ENCODE measurements around the gene SLC24A1.

The SLC24A1 gene

DNA sequence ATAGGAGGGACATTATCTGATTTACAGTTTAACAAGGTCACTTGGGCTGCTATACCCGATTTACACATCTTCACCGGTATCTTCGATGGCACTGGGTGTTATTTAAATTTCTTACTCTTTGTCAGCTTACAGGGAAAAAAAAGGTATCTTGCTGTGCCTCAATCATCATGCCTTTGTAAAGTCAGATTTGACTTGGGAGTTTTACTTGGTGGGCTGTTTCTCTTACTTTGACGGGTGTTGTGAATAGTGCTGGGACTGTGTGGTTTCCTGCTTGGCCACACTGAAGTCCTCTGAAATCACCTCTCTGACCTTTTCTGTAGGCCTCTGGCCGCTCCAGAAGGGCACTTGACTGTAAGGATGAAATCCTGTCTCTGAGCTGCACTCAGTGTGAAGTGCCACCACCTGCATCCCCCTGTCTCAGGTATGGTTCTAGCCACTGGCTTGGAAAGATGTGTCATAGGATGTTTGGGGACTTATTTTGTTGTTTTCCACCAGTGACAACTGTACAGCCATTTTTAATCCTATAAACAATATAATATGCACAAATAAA is 3.1 kb upstream of the SLC24A1 start:
- Histone ChIP-seq H3K79me1 (replicated peaks; ENCODE audit: low read length, poor library complexity, severe bottlenecking) (peaks cover 1% of the 10 kb centered on the region), H3K4ac (ENCODE audit: low read depth in 1 of 2, low read length in 2 of 2) (no peak overlapping the region), H2AK5ac (ENCODE audit: low read length, severe bottlenecking) (no peak overlapping the region), H4K91ac (ENCODE audit: low read length) (no peak overlapping the region), H3K18ac (ENCODE audit: low read depth in 1 of 2, low read length in 2 of 2) (no peak overlapping the region), H2BK5ac (ENCODE audit: low read depth, low read length, poor library complexity, severe bottlenecking) (no peak overlapping the region), H3K36me3 (ENCODE audit: control insufficient read depth in 1 of 2, insufficient read depth in 2 of 2, low read depth in 1 of 2, low read length in 2 of 2) (peaks cover 0 to 4% of the 10 kb centered on the region in 2 experiments), H2BK120ac (ENCODE audit: low read depth, low read length) (no peak overlapping the region), H3K4me2 (ENCODE audit: low read length, poor library complexity, severe bottlenecking) (no peak overlapping the region), H3K4me1 (ENCODE audit: control insufficient read depth, insufficient read depth, low read depth, low read length) (no peaks in the 10 kb centered on the region), H2BK12ac (ENCODE audit: low read length in 2 of 2) (no peak overlapping the region), H3K23ac (ENCODE audit: low read length in 2 of 2) (no peak overlapping the region), H3K9me3 (ENCODE audit: control insufficient read depth, low read length) (no peaks in the 10 kb centered on the region), H2BK15ac (ENCODE audit: low read depth, poor library complexity, severe bottlenecking) (no peak overlapping the region), H3K4me3 (ENCODE audit: insufficient read depth in 1 of 2, low read depth in 1 of 2, low read length in 2 of 2) (no peak overlapping the region), H4K8ac (ENCODE audit: low read length) (no peak overlapping the region), H3K27me3 (ENCODE audit: control insufficient read depth in 1 of 2, insufficient read depth in 1 of 2, low read length in 2 of 2) (no peaks in the 10 kb centered on the region), H3K27ac (ENCODE audit: low read length, poor library complexity, severe bottlenecking) (no peak overlapping the region), H3K9ac (ENCODE audit: low read length) (no peak overlapping the region), H2AFZ (ENCODE audit: low read depth, low read length) (no peak overlapping the region), H3K14ac (ENCODE audit: low read length in 2 of 2) (no peak overlapping the region)
- no peak for DNase-seq
- WGBS, result 64% methylated on average over 5 of the region's 5 CpGs

DNA sequence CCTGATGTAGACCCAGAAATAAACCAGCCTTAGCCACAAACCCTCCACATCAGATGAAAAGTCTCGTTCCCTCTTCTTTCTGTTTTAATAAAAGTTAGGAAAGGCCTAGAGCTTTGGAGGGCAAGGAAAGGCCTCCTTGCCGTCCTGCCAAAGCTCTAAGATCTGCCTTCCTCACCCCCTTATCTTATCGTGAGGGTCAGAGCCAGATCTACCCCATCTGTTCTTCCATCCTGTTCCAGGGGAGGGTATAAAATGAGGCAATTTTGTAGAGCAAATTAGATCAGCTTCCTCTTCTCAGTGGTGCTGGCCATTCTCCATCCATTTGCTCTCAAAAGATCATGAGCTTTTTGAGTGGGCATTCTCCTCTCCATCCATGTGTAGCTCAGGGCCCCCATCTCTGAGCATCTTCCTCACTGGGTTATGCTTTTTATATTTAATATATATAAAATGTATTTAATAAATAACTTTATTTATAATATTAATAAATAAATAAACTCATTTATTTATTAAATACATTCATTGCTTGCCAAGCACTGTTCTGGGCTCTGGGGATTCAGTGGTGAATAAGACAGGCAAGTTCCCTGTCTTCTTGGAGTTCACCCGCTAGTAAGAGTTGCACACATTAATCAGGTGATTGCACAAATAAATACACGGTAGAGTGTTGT is 2.0 kb upstream of the SLC24A1 start:
- no peaks in the 10 kb centered on the region for H3K4me1 ChIP-seq (ENCODE audit: control insufficient read depth, insufficient read depth, low read depth, low read length)
- no peak overlapping the region for H2AK5ac ChIP-seq (ENCODE audit: low read length, severe bottlenecking)
- peak overlapping the region; percentile 2 for H4K91ac ChIP-seq (ENCODE audit: low read length)
- no peak overlapping the region for H3K14ac ChIP-seq (ENCODE audit: low read length in 2 of 2)
- no peak for DNase-seq
- no peaks in the 10 kb centered on the region for H3K27me3 ChIP-seq (ENCODE audit: control insufficient read depth in 1 of 2, insufficient read depth in 1 of 2, low read length in 2 of 2)
- no peak overlapping the region for H3K4me3 ChIP-seq (ENCODE audit: insufficient read depth in 1 of 2, low read depth in 1 of 2, low read length in 2 of 2)
- H2AFZ ChIP-seq (ENCODE audit: low read depth, low read length), result no peak overlapping the region
- no peak overlapping the region for H3K23ac ChIP-seq (ENCODE audit: low read length in 2 of 2)
- H4K8ac ChIP-seq (ENCODE audit: low read length), result no peak overlapping the region
- H3K4me2 ChIP-seq (ENCODE audit: low read length, poor library complexity, severe bottlenecking), result no peak overlapping the region
- no peaks in the 10 kb centered on the region for H3K9me3 ChIP-seq (ENCODE audit: control insufficient read depth, low read length)
- no peak overlapping the region for H3K4ac ChIP-seq (ENCODE audit: low read depth in 1 of 2, low read length in 2 of 2)
- H2BK120ac ChIP-seq (ENCODE audit: low read depth, low read length), result no peak overlapping the region
- H3K9ac ChIP-seq (ENCODE audit: low read length), result no peak overlapping the region
- H2BK12ac ChIP-seq (ENCODE audit: low read length in 2 of 2), result no peak overlapping the region
- no peak overlapping the region for H3K27ac ChIP-seq (ENCODE audit: low read length, poor library complexity, severe bottlenecking)
- H3K36me3 ChIP-seq (ENCODE audit: control insufficient read depth in 1 of 2, insufficient read depth in 2 of 2, low read depth in 1 of 2, low read length in 2 of 2), result peaks cover 5 to 15% of the 10 kb centered on the region in 2 experiments
- no peak overlapping the region for H2BK5ac ChIP-seq (ENCODE audit: low read depth, low read length, poor library complexity, severe bottlenecking)
- peaks cover 1% of the 10 kb centered on the region for H3K79me1 ChIP-seq (replicated peaks; ENCODE audit: low read length, poor library complexity, severe bottlenecking)
- H2BK15ac ChIP-seq (ENCODE audit: low read depth, poor library complexity, severe bottlenecking), result no peak overlapping the region
- H3K18ac ChIP-seq (ENCODE audit: low read depth in 1 of 2, low read length in 2 of 2), result no peak overlapping the region
- WGBS, result 100% methylated on average over 4 of the region's 5 CpGs

DNA sequence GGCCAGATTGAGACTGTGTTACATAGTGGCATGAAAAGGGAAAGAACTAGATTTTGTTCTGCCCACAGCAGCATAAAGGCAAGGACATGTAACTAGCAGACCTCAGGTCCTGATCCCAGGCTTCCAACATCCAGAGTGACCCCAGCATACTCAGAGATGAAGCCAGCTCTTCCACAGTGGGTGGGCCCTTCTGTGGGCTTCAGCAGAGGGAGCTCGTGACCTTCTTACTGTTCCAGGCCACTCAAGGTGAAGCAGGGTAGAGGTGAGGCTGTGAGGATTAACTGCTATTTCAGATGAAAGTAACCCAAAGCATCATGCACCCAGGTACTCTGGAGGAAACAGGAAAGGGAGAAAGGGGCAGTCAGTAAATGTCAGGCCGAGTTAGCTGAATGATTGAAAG is 905 bp upstream of the SLC24A1 start:
- Histone ChIP-seq H3K4ac (ENCODE audit: low read depth in 1 of 2, low read length in 2 of 2) (no peak overlapping the region), H2AFZ (ENCODE audit: low read depth, low read length) (no peak overlapping the region), H3K14ac (ENCODE audit: low read length in 2 of 2) (no peak overlapping the region), H3K27me3 (ENCODE audit: control insufficient read depth in 1 of 2, insufficient read depth in 1 of 2, low read length in 2 of 2) (no peaks in the 10 kb centered on the region), H3K27ac (ENCODE audit: low read length, poor library complexity, severe bottlenecking) (no peak overlapping the region), H2BK15ac (ENCODE audit: low read depth, poor library complexity, severe bottlenecking) (no peak overlapping the region), H3K9me3 (ENCODE audit: control insufficient read depth, low read length) (no peaks in the 10 kb centered on the region), H3K18ac (ENCODE audit: low read depth in 1 of 2, low read length in 2 of 2) (no peak overlapping the region), H3K79me1 (replicated peaks; ENCODE audit: low read length, poor library complexity, severe bottlenecking) (peaks cover 1% of the 10 kb centered on the region), H3K36me3 (ENCODE audit: control insufficient read depth in 1 of 2, insufficient read depth in 2 of 2, low read depth in 1 of 2, low read length in 2 of 2) (peaks cover 16 to 26% of the 10 kb centered on the region in 2 experiments), H2BK5ac (ENCODE audit: low read depth, low read length, poor library complexity, severe bottlenecking) (no peak overlapping the region), H2BK120ac (ENCODE audit: low read depth, low read length) (no peak overlapping the region), H3K4me2 (ENCODE audit: low read length, poor library complexity, severe bottlenecking) (no peak overlapping the region), H4K91ac (ENCODE audit: low read length) (no peak overlapping the region), H3K9ac (ENCODE audit: low read length) (no peak overlapping the region), H3K4me1 (ENCODE audit: control insufficient read depth, insufficient read depth, low read depth, low read length) (no peaks in the 10 kb centered on the region), H2AK5ac (ENCODE audit: low read length, severe bottlenecking) (no peak overlapping the region), H2BK12ac (ENCODE audit: low read length in 2 of 2) (no peak overlapping the region), H3K23ac (ENCODE audit: low read length in 2 of 2) (no peak overlapping the region), H3K4me3 (ENCODE audit: insufficient read depth in 1 of 2, low read depth in 1 of 2, low read length in 2 of 2) (no peak overlapping the region), H4K8ac (ENCODE audit: low read length) (no peak overlapping the region)
- 92% methylated on average over 2 of the region's 2 CpGs for WGBS
- no peak for DNase-seq

DNA sequence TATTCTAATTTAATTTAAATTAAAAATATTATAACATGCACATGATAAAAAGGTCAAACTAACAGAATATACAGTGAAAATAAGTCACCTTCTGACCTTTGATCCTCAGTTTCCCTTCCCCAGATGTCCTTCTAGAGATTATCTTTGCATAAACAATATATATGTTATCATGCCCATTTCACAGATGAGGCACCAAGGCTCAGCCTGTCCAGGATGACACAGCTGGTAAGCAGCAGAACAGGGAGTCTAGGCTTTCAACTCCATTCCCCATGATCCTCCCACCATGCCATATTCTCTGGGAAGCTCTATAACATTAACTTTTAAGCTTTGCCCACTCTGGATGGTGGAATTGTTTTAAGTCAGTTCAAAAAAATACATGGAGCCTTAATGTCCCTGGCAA is 1.4 kb downstream of the SLC24A1 start:
- Histone ChIP-seq H2BK120ac (ENCODE audit: low read depth, low read length) (no peak overlapping the region), H3K4me1 (ENCODE audit: control insufficient read depth, insufficient read depth, low read depth, low read length) (no peaks in the 10 kb centered on the region)

More for the DNA sequence above, 1.4 kb downstream of the SLC24A1 start:
- Histone ChIP-seq H2BK12ac (ENCODE audit: low read length in 2 of 2) (no peak overlapping the region), H3K36me3 (ENCODE audit: control insufficient read depth in 1 of 2, insufficient read depth in 2 of 2, low read depth in 1 of 2, low read length in 2 of 2) (peaks cover 16 to 32% of the 10 kb centered on the region in 2 experiments), H3K4ac (ENCODE audit: low read depth in 1 of 2, low read length in 2 of 2) (no peak overlapping the region), H3K4me3 (ENCODE audit: insufficient read depth in 1 of 2, low read depth in 1 of 2, low read length in 2 of 2) (no peak overlapping the region), H3K27me3 (ENCODE audit: control insufficient read depth in 1 of 2, insufficient read depth in 1 of 2, low read length in 2 of 2) (no peaks in the 10 kb centered on the region), H3K18ac (ENCODE audit: low read depth in 1 of 2, low read length in 2 of 2) (no peak overlapping the region), H2BK5ac (ENCODE audit: low read depth, low read length, poor library complexity, severe bottlenecking) (no peak overlapping the region), H2AK5ac (ENCODE audit: low read length, severe bottlenecking) (no peak overlapping the region), H2BK15ac (ENCODE audit: low read depth, poor library complexity, severe bottlenecking) (no peak overlapping the region), H3K9ac (ENCODE audit: low read length) (no peak overlapping the region), H4K91ac (ENCODE audit: low read length) (no peak overlapping the region), H3K27ac (ENCODE audit: low read length, poor library complexity, severe bottlenecking) (no peak overlapping the region), H4K8ac (ENCODE audit: low read length) (no peak overlapping the region), H3K9me3 (ENCODE audit: control insufficient read depth, low read length) (no peaks in the 10 kb centered on the region), H2AFZ (ENCODE audit: low read depth, low read length) (no peak overlapping the region), H3K14ac (ENCODE audit: low read length in 2 of 2) (no peak overlapping the region), H3K79me1 (replicated peaks; ENCODE audit: low read length, poor library complexity, severe bottlenecking) (peaks cover 1% of the 10 kb centered on the region), H3K23ac (ENCODE audit: low read length in 2 of 2) (no peak overlapping the region), H3K4me2 (ENCODE audit: low read length, poor library complexity, severe bottlenecking) (no peak overlapping the region)
- DNase-seq, result no peak
